ENCODE measurements around the gene RPN1. TPM values are rescaled to one million over a fixed set of nuclear protein-coding genes. Genes with fewer than 3 reads are reported as not detected.
"Not testable (repeated sequence)": the region's sequence is repeated elsewhere in the genome, so short reads cannot be mapped to it uniquely, and the experiment has no call there.

RPN1 gene
- total RNA-seq, 2 donors from 2014 or later = 109 to 128 TPM

DNA sequence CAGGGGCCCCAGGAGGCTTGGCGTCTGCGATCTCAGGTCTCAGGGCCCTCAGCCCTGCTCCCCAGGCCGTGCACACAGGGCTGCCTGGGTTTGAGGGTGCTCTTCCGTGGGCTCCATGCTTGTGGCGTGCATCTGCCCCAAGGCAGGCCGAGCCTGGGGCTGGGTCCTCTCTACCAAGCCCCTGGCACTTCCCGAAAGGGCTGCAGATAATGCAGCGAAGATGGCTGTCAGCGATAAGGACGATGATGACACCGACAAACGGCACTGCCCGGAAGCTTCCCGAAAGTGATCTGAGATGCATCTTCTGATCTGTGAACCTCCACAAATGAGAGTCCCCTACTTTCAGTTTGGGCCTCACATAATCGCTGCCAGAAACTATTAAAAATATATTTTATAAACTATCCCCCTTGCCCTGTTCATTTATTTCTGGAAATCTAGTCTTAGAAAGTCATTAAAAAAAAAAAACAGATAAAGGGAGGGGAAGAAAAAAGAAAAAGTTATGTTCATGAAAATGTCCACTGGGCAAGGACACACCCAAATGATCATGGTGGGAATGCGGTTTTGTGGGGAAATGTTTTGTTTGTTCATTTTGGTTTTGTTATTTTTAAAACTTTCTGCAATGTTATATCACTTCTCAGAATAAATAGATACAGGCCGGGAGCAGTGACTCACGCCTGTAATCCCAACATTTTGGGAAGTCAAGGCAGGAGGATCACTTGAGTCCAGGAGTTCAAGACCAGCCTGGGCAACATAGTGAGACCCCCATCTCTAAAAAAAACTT is 51.5 kb downstream of the RPN1 start:
- Mint-ChIP-seq H3K36me3 (no peaks in the 10 kb centered on the region), H3K27ac (no peak overlapping the region), H3K9me3 (no peaks in the 10 kb centered on the region)
- ATAC-seq = no peak
- no peak for DNase-seq (ENCODE audit: low spot score in 2 of 2)

DNA sequence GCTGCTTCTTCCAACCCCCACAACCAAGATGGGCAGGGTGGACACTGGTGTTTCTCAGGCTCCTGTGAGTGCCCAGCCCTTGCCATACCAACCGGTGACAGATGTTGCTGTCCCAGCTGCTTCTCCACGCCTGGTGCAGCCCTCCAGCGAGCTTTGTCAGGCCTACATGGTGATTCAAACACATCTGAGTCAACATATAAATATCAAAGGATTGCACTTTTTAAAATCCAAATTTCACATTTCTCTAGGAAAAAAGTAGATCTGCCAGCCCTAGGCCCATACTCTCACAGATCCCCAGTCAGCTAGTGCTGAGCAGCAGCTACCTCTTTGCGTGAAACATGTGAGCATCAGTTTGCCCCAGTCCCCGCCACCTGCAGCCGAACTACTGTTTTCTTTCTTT is 52.7 kb downstream of the RPN1 start:
- no peaks in the 10 kb centered on the region for H3K9me3 Mint-ChIP-seq

DNA sequence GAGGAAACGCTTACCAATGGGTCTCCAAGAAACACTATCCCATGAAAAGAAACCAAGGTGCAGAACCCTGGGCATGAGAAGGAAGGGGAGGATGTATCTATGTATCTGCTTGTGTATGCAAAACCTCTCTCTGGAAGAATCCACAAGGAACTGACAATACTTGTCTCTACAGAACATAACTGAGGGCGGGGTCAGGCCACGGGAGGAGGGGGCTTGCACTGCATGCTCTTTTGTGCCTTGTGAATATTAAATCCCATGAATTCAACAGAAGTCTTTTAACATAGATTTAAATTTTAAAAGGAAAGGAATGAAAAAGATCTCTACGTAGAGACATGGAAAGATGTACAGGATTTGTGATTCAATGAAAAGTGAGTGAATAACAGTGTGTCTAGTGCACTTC is 57.8 kb downstream of the RPN1 start:
- peaks cover 0 to 6% of the 10 kb centered on the region in 2 donors for H3K36me3 Mint-ChIP-seq
- DNase-seq (ENCODE audit: low spot score in 2 of 2) (no peak), ATAC-seq (no peak)
- H3K9me3 Mint-ChIP-seq = no peaks in the 10 kb centered on the region
- no peak overlapping the region for H3K27ac Mint-ChIP-seq

More for the DNA sequence above, 52.7 kb downstream of the RPN1 start:
- Mint-ChIP-seq H3K27ac (peak overlapping the region in 1 of 2 donors; percentile 22), H3K36me3 (no peaks in the 10 kb centered on the region)
- ATAC-seq = no peak
- DNase-seq (ENCODE audit: low spot score in 2 of 2) = no peak

DNA sequence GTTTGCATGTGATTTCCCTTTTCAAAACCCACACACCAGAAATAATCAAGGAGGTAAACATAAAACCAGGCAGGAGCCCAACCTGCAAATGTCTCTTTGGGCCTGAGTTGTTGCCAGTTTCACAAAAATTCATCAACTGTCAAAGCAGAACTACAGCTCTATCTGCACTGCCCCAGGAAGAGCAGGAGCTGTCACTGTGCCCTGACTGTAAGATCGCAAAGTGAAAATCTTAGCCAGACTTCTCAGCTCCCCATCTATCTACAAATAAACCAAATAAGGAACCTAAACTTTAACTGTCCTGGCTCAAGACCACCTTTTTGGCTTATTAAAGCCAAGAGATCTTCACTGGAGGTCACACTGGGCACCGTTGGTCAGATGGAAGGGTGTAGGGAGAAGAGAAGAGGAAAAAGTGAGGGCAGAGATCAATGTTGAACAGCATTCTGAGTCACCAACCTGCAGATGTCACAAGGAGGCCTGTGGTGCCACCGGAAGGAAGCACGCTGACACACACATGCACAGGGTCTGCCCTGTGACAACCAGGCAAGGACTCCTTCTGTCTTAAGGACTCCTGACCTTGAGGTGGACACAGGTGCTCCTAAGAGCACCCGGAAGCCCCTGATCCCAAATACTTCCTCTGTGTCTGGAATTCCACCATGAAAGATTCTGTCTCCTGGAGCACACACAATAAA is 58.7 kb downstream of the RPN1 start:
- H3K36me3 Mint-ChIP-seq = peaks cover 0 to 6% of the 10 kb centered on the region in 2 donors
- H3K27ac Mint-ChIP-seq = no peak overlapping the region
- no peaks in the 10 kb centered on the region for H3K9me3 Mint-ChIP-seq
- no peak for DNase-seq (ENCODE audit: low spot score in 2 of 2)
- ATAC-seq = peak; percentile 65 to 91

DNA sequence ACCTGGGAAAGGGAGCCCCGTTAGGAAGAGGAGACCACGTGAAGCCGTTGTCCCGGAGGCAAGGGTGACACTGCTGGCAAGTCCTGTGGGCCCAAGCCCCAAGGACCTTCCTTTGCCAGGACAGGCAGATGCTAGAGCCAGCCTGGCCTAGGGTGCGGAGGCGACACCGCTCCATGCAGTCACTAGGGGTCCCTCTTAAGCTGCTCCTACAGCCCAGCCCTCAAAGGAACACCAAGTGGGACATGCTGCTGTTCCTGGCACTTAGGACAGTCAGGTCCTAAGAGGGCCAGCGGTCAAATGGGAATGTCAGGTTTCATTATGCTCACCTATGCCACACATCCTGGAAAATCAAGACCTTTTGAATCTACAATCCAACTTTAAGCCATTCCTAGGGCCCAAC is 59.7 kb downstream of the RPN1 start:
- no peak for ATAC-seq
- no peak for DNase-seq (ENCODE audit: low spot score in 2 of 2)
- peaks cover 0 to 6% of the 10 kb centered on the region in 2 donors for H3K36me3 Mint-ChIP-seq

DNA sequence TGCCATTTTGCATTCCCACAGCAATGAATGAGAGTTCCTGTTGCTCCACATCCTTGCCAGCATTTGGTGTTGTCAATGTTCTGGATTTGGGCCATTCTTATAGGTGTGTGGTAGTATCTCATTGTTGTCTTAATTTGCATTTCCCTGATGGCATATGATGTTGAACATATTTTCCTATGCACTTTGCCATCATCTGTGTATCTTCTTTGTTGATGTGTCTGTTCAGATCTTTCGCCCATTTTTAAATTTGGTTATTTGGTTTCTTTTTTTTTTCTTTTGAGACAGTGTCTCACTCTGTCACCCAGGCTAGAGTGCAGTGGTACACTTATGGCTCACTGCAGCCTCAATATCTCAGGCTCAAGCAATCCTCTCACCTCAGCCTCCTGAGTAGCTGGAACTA is 60.6 kb downstream of the RPN1 start:
- not testable (repeated sequence) for H3K9me3 Mint-ChIP-seq
- peak overlapping the region in 1 of 2 donors; percentile 69 for H3K27ac Mint-ChIP-seq

More for the DNA sequence above, 59.7 kb downstream of the RPN1 start:
- Mint-ChIP-seq H3K9me3 (no peaks in the 10 kb centered on the region), H3K27ac (no peak overlapping the region)

DNA sequence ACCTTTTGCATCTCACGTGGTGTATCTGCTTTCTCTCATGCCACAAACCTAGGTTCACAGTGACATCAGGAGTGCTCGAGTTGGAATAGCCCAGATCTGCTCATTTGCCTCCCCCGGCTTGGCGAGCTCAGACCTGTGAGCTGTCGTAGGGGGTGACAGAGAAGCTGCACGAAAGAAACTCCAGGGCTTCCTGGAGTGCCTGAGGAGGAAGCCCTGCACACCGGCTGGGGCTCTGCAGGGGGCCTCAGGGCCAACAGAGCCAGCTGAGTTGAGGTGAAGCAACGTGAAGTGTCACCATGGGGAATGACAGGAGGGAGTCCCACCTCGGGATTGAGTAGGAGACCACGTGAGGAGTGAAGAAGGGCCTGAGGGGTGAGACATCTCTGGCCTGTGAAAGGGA is 62.5 kb downstream of the RPN1 start:
- Mint-ChIP-seq H3K9me3 (no peaks in the 10 kb centered on the region), H3K27ac (no peak overlapping the region), H3K36me3 (peaks cover 0 to 6% of the 10 kb centered on the region in 2 donors)
- ATAC-seq = no peak
- DNase-seq (ENCODE audit: low spot score in 2 of 2) = no peak

More for the DNA sequence above, 60.6 kb downstream of the RPN1 start:
- not testable (repeated sequence) for DNase-seq (ENCODE audit: low spot score in 2 of 2); ATAC-seq; H3K36me3 Mint-ChIP-seq

DNA sequence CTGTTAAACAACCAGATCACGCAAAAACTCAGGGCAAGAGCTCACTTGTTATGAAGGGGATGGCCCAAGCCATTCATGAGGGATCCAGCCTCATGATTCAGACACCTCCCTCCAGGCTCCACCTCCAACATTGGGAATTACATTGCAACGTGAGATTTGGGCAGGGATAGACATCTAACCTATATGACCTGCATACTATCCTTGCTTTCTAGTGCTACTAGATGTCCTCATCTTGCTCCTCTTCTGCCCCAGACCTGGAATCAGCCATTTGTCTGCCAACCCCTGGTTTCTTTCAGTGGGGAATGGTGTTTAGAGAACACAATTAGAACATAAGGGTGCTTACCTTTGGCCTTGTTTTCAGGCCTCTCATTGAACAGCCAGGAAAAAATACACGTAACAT is 63.2 kb downstream of the RPN1 start:
- no peaks in the 10 kb centered on the region for H3K9me3 Mint-ChIP-seq
- H3K27ac Mint-ChIP-seq = no peak overlapping the region
- no peak for DNase-seq (ENCODE audit: low spot score in 2 of 2)
- H3K36me3 Mint-ChIP-seq = peaks cover 0 to 6% of the 10 kb centered on the region in 2 donors
- ATAC-seq = no peak

DNA sequence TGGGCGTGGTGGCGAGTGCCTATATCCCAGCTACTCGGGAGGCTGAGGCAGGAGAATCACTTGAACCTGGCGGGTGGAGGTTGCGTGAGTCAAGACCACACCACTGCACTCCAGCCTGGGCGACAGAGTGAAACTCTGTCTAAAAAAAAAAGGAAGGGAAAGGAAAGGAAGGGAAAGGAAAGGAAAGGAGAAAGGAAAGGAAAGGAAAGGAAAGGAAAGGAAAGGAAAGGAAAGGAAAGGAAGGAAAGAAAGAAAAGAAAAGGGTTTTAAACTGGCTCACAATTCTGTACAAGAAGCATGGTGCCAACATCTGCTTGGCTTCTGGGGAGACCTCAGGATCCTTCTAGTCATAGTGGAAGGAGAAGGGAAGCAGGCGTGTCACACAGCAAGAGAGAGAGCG is 63.7 kb downstream of the RPN1 start:
- not testable (repeated sequence) for H3K27ac Mint-ChIP-seq, ATAC-seq

DNA sequence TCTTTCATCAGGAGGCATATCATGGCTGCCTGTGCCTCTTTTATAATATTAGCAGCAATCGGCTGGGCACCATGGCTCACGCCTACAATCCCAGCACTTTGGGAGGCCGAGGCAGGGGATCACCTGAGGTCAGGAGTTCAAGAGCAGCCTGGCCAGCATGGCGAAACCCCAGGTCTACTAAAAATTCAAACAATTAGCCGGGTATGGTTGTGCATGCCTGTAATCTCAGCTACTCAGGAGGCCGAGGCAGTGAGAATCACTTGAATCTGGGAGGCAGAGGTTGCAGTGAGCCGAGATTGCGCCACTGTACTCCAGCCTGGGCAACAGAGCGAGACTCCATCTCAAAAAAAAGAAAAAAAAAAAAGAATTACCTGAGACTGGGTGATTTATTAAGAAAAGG is 64.2 kb downstream of the RPN1 start:
- H3K9me3 Mint-ChIP-seq; ATAC-seq; H3K27ac Mint-ChIP-seq; DNase-seq (ENCODE audit: low spot score in 2 of 2); H3K36me3 Mint-ChIP-seq: not testable (repeated sequence)

More for the DNA sequence above, 63.7 kb downstream of the RPN1 start:
- DNase-seq (ENCODE audit: low spot score in 2 of 2); H3K36me3 Mint-ChIP-seq; H3K9me3 Mint-ChIP-seq: not testable (repeated sequence)

DNA sequence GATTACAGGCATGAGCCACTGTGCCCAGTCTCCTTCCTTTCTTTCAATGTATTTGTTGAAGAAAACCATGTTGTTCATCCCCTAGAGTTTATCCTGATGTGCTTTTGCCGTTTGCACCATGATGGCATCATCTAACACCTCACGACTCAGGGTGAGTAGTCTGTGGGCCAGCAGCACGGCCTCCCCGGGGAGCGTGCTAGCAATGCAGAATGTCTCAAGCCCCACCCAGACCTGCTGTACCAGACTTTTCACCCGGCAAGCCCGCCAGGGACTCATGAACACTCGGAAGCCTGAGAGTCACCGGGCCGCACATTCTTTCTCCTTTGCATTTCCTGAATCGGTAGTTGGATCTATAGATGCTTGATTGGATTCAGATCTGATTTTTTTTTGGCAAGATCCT is 64.6 kb downstream of the RPN1 start:
- H3K27ac Mint-ChIP-seq = no peak overlapping the region
- H3K9me3 Mint-ChIP-seq = no peaks in the 10 kb centered on the region
- peaks cover 0 to 6% of the 10 kb centered on the region in 2 donors for H3K36me3 Mint-ChIP-seq
- ATAC-seq (no peak), DNase-seq (ENCODE audit: low spot score in 2 of 2) (no peak)

DNA sequence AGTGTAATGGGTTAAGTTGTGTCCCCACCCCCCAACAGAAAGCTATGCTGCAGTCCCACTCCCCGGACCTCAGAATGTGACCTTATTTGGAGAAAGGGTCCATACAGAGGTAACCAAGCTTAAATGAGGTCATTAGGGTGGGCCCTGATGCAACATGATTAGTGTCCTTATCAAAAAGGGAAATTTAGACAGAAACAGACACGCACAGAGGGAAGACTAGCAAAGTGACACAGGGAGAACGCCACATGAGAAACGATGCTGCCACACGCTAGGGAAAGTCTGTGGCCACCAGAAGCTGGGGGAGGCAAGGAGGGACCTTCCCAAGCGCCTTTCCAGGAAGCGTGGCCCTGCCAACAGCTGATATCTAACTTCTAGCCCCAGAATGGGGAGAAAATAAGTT is 65.4 kb downstream of the RPN1 start:
- ATAC-seq = no peak
- no peaks in the 10 kb centered on the region for H3K9me3 Mint-ChIP-seq
- H3K27ac Mint-ChIP-seq = no peak overlapping the region
- H3K36me3 Mint-ChIP-seq = peaks cover 0 to 2% of the 10 kb centered on the region in 2 donors
- no peak for DNase-seq (ENCODE audit: low spot score in 2 of 2)

DNA sequence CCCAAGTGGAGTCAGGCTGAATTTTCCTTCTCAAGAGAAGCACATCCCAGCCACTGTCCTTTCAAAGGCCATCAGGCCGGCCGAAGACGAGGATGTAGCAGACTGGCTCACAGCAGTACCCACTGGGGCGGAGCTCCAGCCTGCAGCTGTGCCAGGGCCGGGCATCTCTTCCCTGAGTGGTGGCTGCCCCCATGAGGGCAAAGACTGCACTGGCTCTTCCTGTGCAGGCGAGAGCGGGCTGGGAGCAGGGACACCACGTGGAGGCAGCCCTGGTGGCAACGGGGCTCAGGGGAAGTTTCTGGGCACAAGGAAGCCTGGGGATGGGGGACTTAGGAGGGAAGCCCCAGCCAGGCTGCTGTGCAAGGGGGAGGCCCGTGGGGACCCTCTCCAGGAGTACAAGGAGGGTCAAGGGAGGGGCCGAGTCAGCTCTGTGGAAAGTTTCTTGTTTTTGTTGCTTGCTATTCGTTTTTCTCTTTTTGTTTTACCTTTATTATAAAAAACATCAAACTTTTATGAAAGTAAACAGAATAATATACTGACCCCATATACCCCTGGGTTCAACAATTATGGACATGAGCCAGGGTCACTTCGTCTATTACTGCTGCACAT is 66.1 kb downstream of the RPN1 start:
- H3K36me3 Mint-ChIP-seq = no peaks in the 10 kb centered on the region
- DNase-seq (ENCODE audit: low spot score in 2 of 2) = peak in 1 of 2 donors; percentile 59
- no peak overlapping the region for H3K27ac Mint-ChIP-seq
- no peaks in the 10 kb centered on the region for H3K9me3 Mint-ChIP-seq
- ATAC-seq = peak; percentile 94 to 99

DNA sequence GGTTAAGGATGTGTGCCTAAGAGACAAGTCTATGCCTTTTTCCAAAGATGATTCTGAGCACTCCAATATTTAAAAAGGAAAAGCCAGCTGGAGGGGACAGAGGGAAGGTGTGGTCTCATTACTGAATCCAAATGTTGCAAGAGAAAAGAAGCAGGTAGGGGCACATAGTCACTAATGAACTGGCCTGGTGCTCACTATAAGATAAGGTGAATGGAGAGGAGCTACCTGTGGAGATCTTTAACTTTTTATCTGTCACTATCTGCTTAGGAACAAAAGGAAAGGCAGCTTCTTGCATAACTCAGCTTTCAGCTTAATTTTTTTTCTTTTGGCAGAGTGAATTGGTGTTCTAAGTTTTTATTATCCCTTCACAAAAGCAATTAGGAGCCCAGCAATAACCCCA is 69.1 kb downstream of the RPN1 start:
- Mint-ChIP-seq H3K27ac (no peak overlapping the region), H3K9me3 (no peaks in the 10 kb centered on the region), H3K36me3 (no peaks in the 10 kb centered on the region)
- no peak for ATAC-seq
- DNase-seq (ENCODE audit: low spot score in 2 of 2) = no peak

DNA sequence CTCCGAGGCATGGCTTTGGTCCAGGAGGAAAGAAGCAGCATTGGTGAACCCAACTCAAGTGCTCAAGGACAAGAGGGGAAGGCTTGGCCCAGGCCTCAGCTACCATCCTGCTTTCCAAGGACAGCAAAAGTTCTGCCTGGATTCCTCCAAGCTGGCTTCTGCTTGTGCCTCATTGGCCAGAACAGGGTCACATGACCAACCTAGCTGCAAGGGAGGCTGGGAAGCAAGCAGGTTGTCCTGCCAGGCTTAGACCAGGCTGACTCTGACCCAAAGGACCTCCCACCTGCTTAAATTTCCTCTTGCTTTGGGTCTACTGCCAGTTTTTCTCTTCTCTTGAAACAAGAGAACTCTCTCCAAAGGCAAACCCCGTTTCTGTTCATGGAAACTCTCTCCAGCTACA is 70.7 kb downstream of the RPN1 start:
- no peak for DNase-seq (ENCODE audit: low spot score in 2 of 2)
- Mint-ChIP-seq H3K27ac (no peak overlapping the region), H3K9me3 (no peaks in the 10 kb centered on the region), H3K36me3 (no peaks in the 10 kb centered on the region)
- ATAC-seq = no peak

DNA sequence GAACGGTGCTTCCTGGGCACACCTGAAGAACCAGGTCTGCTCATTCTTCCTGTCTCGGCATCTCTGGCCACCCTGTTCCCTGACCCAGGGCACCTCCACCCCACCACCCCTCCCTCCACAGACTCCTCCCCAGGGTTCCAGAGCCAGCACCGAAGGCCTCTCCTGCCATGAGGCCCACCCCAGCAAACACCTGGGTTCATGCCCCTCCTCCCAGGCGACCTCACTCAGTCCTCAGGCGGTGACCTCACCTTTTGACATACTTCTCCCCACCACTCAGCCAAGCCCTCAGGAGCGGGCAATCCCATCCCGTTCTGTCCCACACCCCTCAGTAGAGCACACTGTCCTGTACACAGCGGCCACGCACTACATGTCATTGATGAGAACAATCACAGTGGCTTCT is 72.3 kb downstream of the RPN1 start:
- H3K27ac Mint-ChIP-seq = no peak overlapping the region
- no peaks in the 10 kb centered on the region for H3K9me3 Mint-ChIP-seq
- ATAC-seq = no peak
- DNase-seq (ENCODE audit: low spot score in 2 of 2) = no peak
- no peaks in the 10 kb centered on the region for H3K36me3 Mint-ChIP-seq

DNA sequence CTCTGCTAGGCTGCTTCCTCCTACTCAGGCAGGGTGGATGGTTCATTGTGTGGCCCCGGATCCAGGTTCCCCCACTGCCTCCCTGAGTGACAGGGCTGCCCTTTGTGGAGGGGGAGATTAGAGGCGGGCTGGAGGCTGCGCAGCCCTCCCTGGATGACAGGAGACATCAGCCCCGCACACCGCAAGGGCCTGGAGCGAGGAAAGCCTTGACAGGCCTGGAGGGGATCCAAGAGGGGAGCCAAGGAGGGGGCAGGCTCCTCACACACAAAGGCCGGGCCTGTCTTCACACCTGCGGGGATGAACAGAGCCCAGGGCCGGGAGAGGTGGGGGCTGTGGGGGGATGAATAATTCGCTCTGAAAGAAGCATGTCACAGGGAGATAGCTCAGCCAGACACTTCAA is 72.9 kb downstream of the RPN1 start:
- Mint-ChIP-seq H3K9me3 (no peaks in the 10 kb centered on the region), H3K36me3 (no peaks in the 10 kb centered on the region), H3K27ac (no peak overlapping the region)
- ATAC-seq (no peak), DNase-seq (ENCODE audit: low spot score in 2 of 2) (no peak)

Measured in activated naive CD4-positive, alpha-beta T cell treated with anti-CD3 and anti-CD28 coated beads, Interleukin-2, amount 50 U/mL, for 72 hours (primary cell).